H1 (cell line): ENCODE results near the gene HMCN1. TPM values are rescaled to one million over a fixed set of nuclear protein-coding genes. Genes with fewer than 3 reads are reported as not detected.

Experiments
- CTCF ChIA-PET: fragments of 300-600 bp; sonication (Branson Sonifier 250); formaldehyde crosslinking; loops from one replicate; lab custom pipeline; 2021; ENCODE audit not compliant: partially characterized antibody; lab: Charles Lee
- POLR2A ChIA-PET: fragments of 300-600 bp; sonication (Branson Sonifier 250); formaldehyde crosslinking; loops from one replicate; lab custom pipeline; 2021; ENCODE audit warnings: inconsistent platforms; ENCODE audit not compliant: partially characterized antibody; lab: Charles Lee
- DNase-seq, 2 experiments: peaks; one replicate each; pipeline versions ENCODE4 v3.0.0 to v3.0.0-alpha.2; 2010 to 2022; ENCODE audit warnings: low spot score in 2 of 2, low read depth in 1 of 2, mixed read lengths in 1 of 2
- FAIRE-seq: peaks from 2 replicates; lab custom pipeline; 2011; peaks lifted over from hg19 to GRCh38; lab: Jason Lieb, UNC
- H2AFZ ChIP-seq: 2 replicates; pipeline ENCODE4 v1.8.1; 2012; ENCODE audit warnings: low read length, inconsistent platforms
- H2AK5ac ChIP-seq: 2 replicates; pipeline ENCODE4 v1.6.1; 2013; ENCODE audit warnings: low read depth, low read length
- H2BK120ac ChIP-seq: replicated peaks from 2 replicates; pipeline ENCODE3; 2013; ENCODE audit warnings: low read depth, low read length, inconsistent platforms
- H2BK12ac ChIP-seq: 2 replicates; pipeline ENCODE4 v1.6.1; 2013; ENCODE audit warnings: low read depth, low read length
- H2BK15ac ChIP-seq: 2 replicates; pipeline ENCODE4 v1.6.1; 2013; ENCODE audit warnings: low read length
- H2BK20ac ChIP-seq: 2 replicates; pipeline ENCODE4 v1.6.1; 2013; ENCODE audit warnings: low read length
- H2BK5ac ChIP-seq: 2 replicates; pipeline ENCODE4 v1.6.1; 2013; ENCODE audit warnings: low read depth, low read length
- H3K14ac ChIP-seq: 2 replicates; pipeline ENCODE4 v1.6.1; 2013; ENCODE audit warnings: inconsistent platforms; ENCODE audit not compliant: insufficient read length
- H3K18ac ChIP-seq: 2 replicates; pipeline ENCODE4 v1.6.1; 2013; ENCODE audit warnings: low read length; ENCODE audit errors: extremely low read depth
- H3K23ac ChIP-seq: 2 replicates; pipeline ENCODE4 v1.6.1; 2013; ENCODE audit warnings: inconsistent platforms; ENCODE audit not compliant: insufficient read length
- H3K23me2 ChIP-seq: 2 replicates; pipeline ENCODE4 v1.6.1; 2013; ENCODE audit warnings: low read depth, low read length
- H3K27ac ChIP-seq: 2 replicates; pipeline ENCODE4 v1.6.1; 2011; ENCODE audit warnings: low read depth, low read length, inconsistent platforms
- H3K27me3 ChIP-seq, 4 experiments: replicated peaks in 1 of 4; 1 replicate in 1 of 4; 2 replicates in 3 of 4; pipeline versions ENCODE4 v1.6.1 to v1.8.1; 2011 to 2013; ENCODE audit warnings: low read length in 3 of 4, mild to moderate bottlenecking in 3 of 4, inconsistent platforms in 2 of 4, mixed read lengths in 2 of 4, moderate library complexity in 1 of 4; ENCODE audit not compliant: control insufficient read depth in 3 of 4, insufficient read depth in 3 of 4; ENCODE audit errors: extremely low read depth in 1 of 4
- H3K36me3 ChIP-seq, 4 experiments: 2 replicates each; pipeline versions ENCODE4 v1.6.1 to v1.8.1; 2011 to 2013; ENCODE audit warnings: mild to moderate bottlenecking in 4 of 4, low read length in 3 of 4, moderate library complexity in 2 of 4, control low read depth in 1 of 4, inconsistent platforms in 1 of 4; ENCODE audit not compliant: insufficient read depth in 4 of 4, control insufficient read depth in 2 of 4
- H3K4ac ChIP-seq: replicated peaks from 2 replicates; pipeline ENCODE3; 2013; ENCODE audit warnings: low read length, low read depth, mixed read lengths, inconsistent platforms; ENCODE audit not compliant: insufficient read length
- H3K4me1 ChIP-seq, 4 experiments: replicated peaks in 1 of 4; 1 replicate in 1 of 4; 2 replicates in 3 of 4; pipeline versions ENCODE4 v1.6.1 to v1.8.1; 2011 to 2013; ENCODE audit warnings: low read length in 3 of 4, inconsistent platforms in 2 of 4, mixed read lengths in 1 of 4; ENCODE audit not compliant: insufficient read depth in 4 of 4, control insufficient read depth in 3 of 4
- H3K4me2 ChIP-seq, 2 experiments: 2 replicates each; pipeline versions ENCODE4 v1.6.1 to v1.8.1; 2011 to 2013; ENCODE audit warnings: low read depth in 2 of 2, low read length in 2 of 2, control low read depth in 1 of 2, inconsistent platforms in 1 of 2, mild to moderate bottlenecking in 1 of 2; ENCODE audit not compliant: insufficient read depth in 1 of 2
- H3K4me3 ChIP-seq, 4 experiments: fragments of 200-600, 300-600 bp in 1 of 4; sonication (generic), shearing (Covaris generic), sonication (Bioruptor Twin) in 1 of 4; 2 replicates each; pipeline versions ENCODE4 v1.5.1 to v1.8.1; 2011 to 2016; ENCODE audit warnings: low read length in 4 of 4, low read depth in 3 of 4, control low read depth in 2 of 4, inconsistent platforms in 2 of 4, mild to moderate bottlenecking in 2 of 4, mixed read lengths in 1 of 4, moderate library complexity in 1 of 4; ENCODE audit not compliant: insufficient read depth in 2 of 4; ENCODE audit errors: extremely low read depth in 1 of 4
- H3K56ac ChIP-seq: replicated peaks from 2 replicates; pipeline ENCODE3; 2013; ENCODE audit warnings: low read depth, mild to moderate bottlenecking, mixed read lengths, low read length, inconsistent platforms; ENCODE audit not compliant: insufficient read length
- H3K79me1 ChIP-seq: 2 replicates; pipeline ENCODE4 v1.6.1; 2013; ENCODE audit warnings: low read depth, low read length, control low read depth
- H3K79me2 ChIP-seq, 2 experiments: 2 replicates each; pipeline versions ENCODE4 v1.6.1 to v1.8.1; 2012 to 2013; ENCODE audit warnings: low read length in 2 of 2, mild to moderate bottlenecking in 2 of 2, inconsistent platforms in 1 of 2; ENCODE audit not compliant: insufficient read depth in 2 of 2, control insufficient read depth in 1 of 2
- H3K9ac ChIP-seq, 4 experiments: replicated peaks in 1 of 4; 1 replicate in 1 of 4; 2 replicates in 3 of 4; pipeline versions ENCODE4 v1.6.1 to v1.8.1; 2011 to 2013; ENCODE audit warnings: low read depth in 3 of 4, low read length in 3 of 4, control low read depth in 2 of 4, mild to moderate bottlenecking in 2 of 4, moderate library complexity in 2 of 4, inconsistent platforms in 1 of 4; ENCODE audit errors: extremely low read depth in 1 of 4
- H3K9me3 ChIP-seq, 2 experiments: 2 replicates each; pipeline versions ENCODE4 v1.6.1 to v1.8.1; 2012 to 2013; ENCODE audit warnings: mild to moderate bottlenecking in 2 of 2, moderate library complexity in 2 of 2, control low read depth in 1 of 2, inconsistent platforms in 1 of 2, low read depth in 1 of 2, low read length in 1 of 2, mixed read lengths in 1 of 2; ENCODE audit not compliant: insufficient read depth in 2 of 2
- H4K20me1 ChIP-seq, 2 experiments: replicated peaks in 1 of 2; 2 replicates each; pipeline versions ENCODE3 to v1.8.1; 2011 to 2013; ENCODE audit warnings: inconsistent platforms in 2 of 2, low read length in 2 of 2, mild to moderate bottlenecking in 1 of 2; ENCODE audit not compliant: insufficient read depth in 2 of 2, control insufficient read depth in 1 of 2
- H4K5ac ChIP-seq: 2 replicates; pipeline ENCODE4 v1.6.1; 2013; ENCODE audit warnings: low read length, low read depth, mixed read lengths, inconsistent platforms; ENCODE audit not compliant: insufficient read length
- H4K8ac ChIP-seq: 2 replicates; pipeline ENCODE4 v1.8.0; 2013; ENCODE audit warnings: mild to moderate bottlenecking, moderate library complexity, low read length, inconsistent platforms; ENCODE audit not compliant: insufficient read depth; ENCODE audit errors: extremely low read depth
- H4K91ac ChIP-seq: replicated peaks from 2 replicates; pipeline ENCODE3; 2013; ENCODE audit warnings: low read length, mixed read lengths, inconsistent platforms; ENCODE audit not compliant: insufficient read length
- CBX8 ChIP-seq: fragments of 300-800, 300-1000 bp; sonication (generic); IDR thresholded peaks from 2 replicates; pipeline ENCODE4 v1.7.1; 2016; ENCODE audit warnings: low read depth, low read length, borderline replicate concordance
- CEBPB ChIP-seq: IDR thresholded peaks from 2 replicates; pipeline ENCODE4 v1.6.1; 2012; ENCODE audit warnings: low read depth, low read length
- FOSL1 ChIP-seq: IDR thresholded peaks from 2 replicates; pipeline ENCODE4 v1.6.1; 2011; ENCODE audit warnings: mild to moderate bottlenecking, low read depth, low read length, moderate library complexity; ENCODE audit not compliant: insufficient read depth
- HDAC2 ChIP-seq, 2 experiments: fragments of 300-600 bp in 1 of 2; sonication (generic) in 1 of 2; IDR thresholded peaks; 2 replicates each; pipeline ENCODE4 v1.6.1; 2011 to 2012; ENCODE audit warnings: low read depth in 2 of 2, low read length in 2 of 2, mild to moderate bottlenecking in 2 of 2, moderate library complexity in 2 of 2, borderline replicate concordance in 1 of 2, inconsistent platforms in 1 of 2
- HDAC6 ChIP-seq: IDR thresholded peaks from one replicate; pipeline ENCODE4 v1.7.1; 2012; ENCODE audit warnings: low read depth, mild to moderate bottlenecking, inconsistent platforms, low read length, moderate library complexity
- JUND ChIP-seq: IDR thresholded peaks from 2 replicates; pipeline ENCODE4 v1.6.1; 2011; ENCODE audit warnings: mild to moderate bottlenecking, improper control_type of control experiment, low read length
- KDM1A ChIP-seq: fragments of 200-600, 300-600 bp; sonication (generic); IDR thresholded peaks from 2 replicates; pipeline ENCODE4 v1.7.1; 2016; ENCODE audit warnings: mild to moderate bottlenecking, low read length, borderline replicate concordance
- KDM5A ChIP-seq: fragments of 200-600 bp; IDR thresholded peaks from 2 replicates; pipeline ENCODE4 v1.7.1; 2012; ENCODE audit warnings: mild to moderate bottlenecking, low read length, inconsistent platforms, mixed read lengths
- NRF1 ChIP-seq: IDR thresholded peaks from 2 replicates; pipeline ENCODE4 v1.6.1; 2011; ENCODE audit warnings: mild to moderate bottlenecking, low read depth, low read length, improper control_type of control experiment
- RXRA ChIP-seq: IDR thresholded peaks from 2 replicates; pipeline ENCODE4 v1.6.1; 2011; ENCODE audit warnings: low read depth, mild to moderate bottlenecking, low read length, moderate library complexity; ENCODE audit not compliant: insufficient read depth
- SIN3A ChIP-seq, 2 experiments: IDR thresholded peaks in 1 of 2; conservative IDR thresholded peaks in 1 of 2; 2 replicates each; pipeline ENCODE4 v1.6.1; 2011 to 2012; ENCODE audit warnings: low read length in 2 of 2, improper control_type of control experiment in 1 of 2, low read depth in 1 of 2, mild to moderate bottlenecking in 1 of 2
- SUZ12 ChIP-seq: fragments of 200-600 bp; sonication (generic); IDR thresholded peaks from 2 replicates; pipeline ENCODE4 v1.6.1; 2012; ENCODE audit warnings: mild to moderate bottlenecking, inconsistent platforms, low read length, moderate library complexity, mixed read lengths
- WGBS, 2 experiments: shearing (Covaris generic) in 1 of 2; methylation state at CpG; one replicate each; pipeline versions ENCODE4 v1.1.6 to v1.1.7; 2013 to 2015; ENCODE audit warnings: low lambda C conversion rate in 2 of 2, mixed read lengths in 2 of 2, inconsistent platforms in 1 of 2, low coverage in 1 of 2, missing lambda C conversion rate in 1 of 2; ENCODE audit not compliant: insufficient replicate concordance in 2 of 2, insufficient coverage in 1 of 2, insufficient read length in 1 of 2; ENCODE audit errors: extremely low coverage in 1 of 2, missing lambda C conversion rate in 1 of 2; 5-methylcytosine and 5-hydroxymethylcytosine counted together
- polyA plus RNA-seq, 7 experiments: library from polyadenylated mRNA; depleted of rRNA in 3 of 7; stranded (reverse) in 5 of 7; unstranded in 2 of 7; fragments of >200 nt in 5 of 7; fragments of 200-250 nt in 2 of 7; gene quantifications; 1 replicate in 5 of 7; 2 replicates in 1 of 7; 4 replicates in 1 of 7; pipeline versions ENCODE4 v1.2.1 to v1.2.3, GENCODE V29; 2011 to 2013; ENCODE audit warnings: missing spikeins in 2 of 7, mixed read lengths in 2 of 7
- total RNA-seq: library from RNA; stranded (reverse); fragmentation: NEBNext Ultra II Directional; extraction: Animal tissue kit (Norgen Biotek cat#: 25700); gene quantifications from 2 replicates; pipeline ENCODE4 v1.2.1, GENCODE V29; 2021

The HMCN1 gene
- total and polyA plus RNA-seq, 2 of the 8 experiments (the other 6 are each of a cell fraction or from before 2014, with no cell fraction given): 13.8 to 14.6 TPM

- Histone ChIP-seq H2BK12ac (no peak overlapping the region), H2AFZ (no peak overlapping the region), H3K9ac (no peak overlapping the region), H2BK20ac (no peak overlapping the region), H4K5ac (no peak overlapping the region), H4K8ac (no peak overlapping the region), H3K4ac (no peak overlapping the region), H3K9me3 (no peaks in the 10 kb centered on the region), H3K27me3 (no peaks in the 10 kb centered on the region), H3K18ac (no peak overlapping the region), H3K23me2 (no peaks in the 10 kb centered on the region; the same call in 1 of the 2 replicates), H2BK120ac (no peak overlapping the region), H3K36me3 (no peaks in the 10 kb centered on the region), H3K27ac (no peak overlapping the region), H4K91ac (no peak overlapping the region), H2AK5ac (no peak overlapping the region), H3K56ac (no peak overlapping the region), H3K23ac (no peak overlapping the region), H4K20me1 (no peaks in the 10 kb centered on the region), H3K79me1 (no peaks in the 10 kb centered on the region), H2BK15ac (no peak overlapping the region), H3K4me2 (no peak overlapping the region), H2BK5ac (no peak overlapping the region), H3K79me2 (no peaks in the 10 kb centered on the region), H3K14ac (no peak overlapping the region), H3K4me1 (no peaks in the 10 kb centered on the region), H3K4me3 (no peak overlapping the region)
- FAIRE-seq (no peak), DNase-seq (no peak)
- CTCF ChIA-PET: interaction anchor here (0.7 to 1.3 kb wide), 3 partner anchors 10 to 435 kb away, joined by 3 to 4 read pairs (median 4); no protein-coding TSS in a partner anchor
- 93% methylated on average over 2 of the region's 2 CpGs; no CpG with 5 or more reads in 1 of the 2 experiments for WGBS, 2 experiments
- POLR2A ChIA-PET: no interaction called here
- TF ChIP-seq FOSL1: no peak
- no peak for TF ChIP-seq HDAC2 (IDR thresholded peaks at IDR 0.05; ENCODE audit: borderline replicate concordance in 1 of 2, low read depth in 2 of 2, low read length in 2 of 2)
- TF ChIP-seq SUZ12: no peak
- TF ChIP-seq SIN3A (conservative IDR thresholded peaks at IDR 0.05 in 1 of 2, IDR thresholded peaks at IDR 0.05 in 1 of 2; ENCODE audit: low read depth in 1 of 2, low read length in 2 of 2): no peak
- no peak for TF ChIP-seq CBX8
- no peak for TF ChIP-seq KDM1A
- TF ChIP-seq KDM5A: no peak
- no peak for TF ChIP-seq JUND
- TF ChIP-seq CEBPB: no peak
- no peak for TF ChIP-seq RXRA
- TF ChIP-seq NRF1: no peak
- TF ChIP-seq HDAC6: no peak
Measured at GRCh38 chr1:185789501-185790193, 55.5 kb downstream of the HMCN1 start.
